Measurements from ENCODE around the gene TPD52L3. TPM values are rescaled to one million over a fixed set of nuclear protein-coding genes. Genes with fewer than 3 reads are reported as not detected.

TPD52L3 gene
- total RNA-seq: not detected in 2 replicates

DNA sequence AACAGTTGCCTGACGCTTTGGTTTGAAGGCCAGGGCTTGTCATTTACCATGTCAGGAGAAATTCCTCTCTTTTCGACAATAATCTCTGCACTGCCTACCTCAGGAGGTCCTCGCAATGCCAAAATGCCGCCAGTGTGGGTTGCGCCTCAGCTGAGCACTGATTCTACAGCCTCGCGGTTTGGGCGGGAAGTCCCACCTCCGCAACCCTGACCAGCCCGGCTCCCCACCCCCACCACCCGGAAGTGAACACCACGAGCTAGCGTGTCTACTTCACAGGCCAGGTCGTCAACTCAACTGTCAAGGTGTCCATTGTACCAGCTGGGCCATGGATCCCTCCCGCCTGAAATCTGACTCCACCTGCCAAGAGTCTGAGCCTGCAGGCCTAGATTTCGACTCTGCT is at the start of gene TPD52L3:
Gene TPD52L3 (plus strand): TSS at position 273 of the 400 bp plus-strand sequence. CDS start 221 bp downstream, outside the sequence.

Other genes with a start within 250 kb of the TPD52L3 start
- 0.12 TPM in 1 of 2 replicates, not detected in the other for gene IL33, start 112.6 kb upstream of the TPD52L3 start, total RNA-seq
- 50.4 and 68.2 TPM in 2 replicates for gene UHRF2, start 84.8 kb downstream of the TPD52L3 start, total RNA-seq